Myometrial cell (primary cell): ENCODE results near the gene ZNF337. TPM values are rescaled to one million over a fixed set of nuclear protein-coding genes. Genes with fewer than 3 reads are reported as not detected.

Source experiments
- total RNA-seq: library from RNA; depleted of rRNA; stranded (reverse); fragments of >200 nt; gene quantifications from 2 replicates; pipeline ENCODE4 v1.2.3, GENCODE V29; 2015

ZNF337 gene
- total RNA-seq: 6.4 and 7.8 TPM in 2 replicates

DNA sequence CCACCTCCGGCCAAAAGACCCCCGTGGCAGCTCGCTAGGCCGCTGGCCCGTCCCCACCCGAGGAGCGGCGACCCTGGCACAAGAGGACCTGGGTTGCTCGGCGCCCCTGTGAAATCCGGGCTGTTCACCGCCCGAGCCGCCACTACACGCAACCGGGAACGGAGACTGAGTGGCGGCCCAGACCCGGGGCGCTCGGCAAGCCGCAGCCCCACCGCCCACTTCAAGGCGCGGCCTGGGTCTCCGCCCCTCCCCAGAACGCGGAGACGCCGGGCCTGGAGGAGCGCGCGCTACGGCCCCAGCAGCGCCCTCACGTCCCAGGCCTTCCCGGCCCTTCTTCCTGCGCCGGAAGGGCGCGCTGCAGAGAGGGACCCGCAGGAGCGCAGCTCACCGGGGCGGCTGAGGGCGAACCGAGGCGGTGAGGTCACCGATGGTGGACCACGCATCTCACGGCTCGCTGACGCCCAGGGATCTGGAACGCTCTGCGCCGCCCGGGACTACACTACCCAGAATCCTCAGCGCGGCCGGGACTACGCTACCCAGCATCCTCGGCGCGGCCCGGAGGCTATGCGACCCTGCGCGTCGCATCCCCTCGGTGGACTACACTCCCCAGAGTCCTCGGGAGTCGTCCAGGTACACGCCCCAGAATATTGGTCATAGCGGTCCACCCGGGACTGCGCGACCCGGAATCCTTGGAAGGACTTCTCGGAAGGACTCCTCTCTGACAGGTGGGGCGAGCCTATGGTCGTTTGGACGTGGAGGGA is at the start of gene ZNF337:
Gene ZNF337 (minus strand): TSS at position 483 of the 761 bp plus-strand sequence. CDS start 10,436 bp downstream, outside the sequence.

Other genes with a start within 250 kb of the ZNF337 start
- 5.3 and 8.6 TPM in 2 replicates for gene NINL, start 111.3 kb downstream of the ZNF337 start, total RNA-seq
- gene NANP, start 72.8 kb downstream of the ZNF337 start, total RNA-seq: 6.0 and 7.5 TPM in 2 replicates